Small intestine (tissue), 4 donors: ENCODE measurements around the gene KRTAP4-11. TPM values are rescaled to one million over a fixed set of nuclear protein-coding genes. Genes with fewer than 3 reads are reported as not detected.

Experiments used
- polyA plus RNA-seq, 4 donors: library from polyadenylated mRNA; stranded (reverse) in 3 of 4; unstranded in 1 of 4; fragments of 200-250 nt in 3 of 4; fragments of 120-200 nt in 1 of 4; gene quantifications; one replicate each; pipeline versions ENCODE4 v1.2.1 to v1.2.3, GENCODE V29; 2013
- donor health status: healthy with polysubstance abuse.
- donor health status: Bipolar disorder and iron deficiency.
- donor health status: healthy.

The KRTAP4-11 gene
- polyA plus RNA-seq, 4 donors = not detected

Other genes starting within 250 kb of the KRTAP4-11 start
- gene KRT20, start 233.1 kb downstream of the KRTAP4-11 start, polyA plus RNA-seq = 1,000 to 10,000 TPM in 1 of 4 donors, 100 to 1,000 TPM in 2, 10 to 100 TPM in 1; 66.8 to 1,534 (median 545) TPM
- gene KRT23, start 180.7 kb downstream of the KRTAP4-11 start, polyA plus RNA-seq = under 1 TPM in 2 of 4 donors, not detected in 2; 0.66 to 0.82 TPM
- gene KRT39, start 151.4 kb downstream of the KRTAP4-11 start, polyA plus RNA-seq = under 1 TPM in 2 of 4 donors, not detected in 2; 0.03 to 0.04 TPM
- under 1 TPM in 3 of 4 donors, not detected in 1; 0.10 to 0.45 (median 0.12) TPM for gene KRT40, start 134.0 kb downstream of the KRTAP4-11 start, polyA plus RNA-seq
- not detected for gene KRTAP3-3, start 124.2 kb downstream of the KRTAP4-11 start, polyA plus RNA-seq
- gene KRTAP3-2, start 118.5 kb downstream of the KRTAP4-11 start, polyA plus RNA-seq = not detected
- not detected for gene KRTAP3-1, start 109.2 kb downstream of the KRTAP4-11 start, polyA plus RNA-seq
- gene KRTAP1-5, start 91.2 kb downstream of the KRTAP4-11 start, polyA plus RNA-seq = under 1 TPM in 1 of 4 donors, not detected in 3; 0.04 TPM
- gene KRTAP1-4, start 88.2 kb downstream of the KRTAP4-11 start, polyA plus RNA-seq = not detected
- gene KRTAP1-3, start 83.5 kb downstream of the KRTAP4-11 start, polyA plus RNA-seq = not detected
- not detected for gene KRTAP1-1, start 76.9 kb downstream of the KRTAP4-11 start, polyA plus RNA-seq
- not detected for gene KRTAP2-1, start 71.1 kb downstream of the KRTAP4-11 start, polyA plus RNA-seq
- gene KRTAP2-2, start 63.1 kb downstream of the KRTAP4-11 start, polyA plus RNA-seq = not detected
- gene KRTAP2-3, start 58.3 kb downstream of the KRTAP4-11 start, polyA plus RNA-seq = not detected
- gene KRTAP2-4, start 52.5 kb downstream of the KRTAP4-11 start, polyA plus RNA-seq = not detected
- gene KRTAP4-7, start 34.2 kb downstream of the KRTAP4-11 start, polyA plus RNA-seq = not detected
- gene KRTAP4-8, start 20.2 kb downstream of the KRTAP4-11 start, polyA plus RNA-seq = not detected
- gene KRTAP4-16, start 16.2 kb downstream of the KRTAP4-11 start, polyA plus RNA-seq = not detected
- not detected for gene KRTAP4-9, start 13.0 kb downstream of the KRTAP4-11 start, polyA plus RNA-seq
- not detected for gene KRTAP4-12, start 5.8 kb upstream of the KRTAP4-11 start, polyA plus RNA-seq
- gene KRTAP4-6, start 22.2 kb upstream of the KRTAP4-11 start, polyA plus RNA-seq = not detected
- not detected for gene KRTAP4-5, start 31.5 kb upstream of the KRTAP4-11 start, polyA plus RNA-seq
- gene KRTAP4-4, start 42.4 kb upstream of the KRTAP4-11 start, polyA plus RNA-seq = not detected
- gene KRTAP4-3, start 49.8 kb upstream of the KRTAP4-11 start, polyA plus RNA-seq = not detected
- gene KRTAP4-2, start 59.8 kb upstream of the KRTAP4-11 start, polyA plus RNA-seq = not detected
- gene KRTAP4-1, start 66.5 kb upstream of the KRTAP4-11 start, polyA plus RNA-seq = not detected
- not detected for gene KRTAP9-1, start 71.5 kb upstream of the KRTAP4-11 start, polyA plus RNA-seq
- gene KRTAP9-2, start 108.3 kb upstream of the KRTAP4-11 start, polyA plus RNA-seq = not detected
- gene KRTAP9-3, start 114.1 kb upstream of the KRTAP4-11 start, polyA plus RNA-seq = not detected
- gene KRTAP9-8, start 119.6 kb upstream of the KRTAP4-11 start, polyA plus RNA-seq = not detected
- not detected for gene KRTAP9-4, start 131.3 kb upstream of the KRTAP4-11 start, polyA plus RNA-seq
- gene KRTAP9-9, start 137.0 kb upstream of the KRTAP4-11 start, polyA plus RNA-seq = not detected
- not detected for gene KRTAP9-6, start 147.0 kb upstream of the KRTAP4-11 start, polyA plus RNA-seq
- not detected for gene KRTAP9-7, start 157.3 kb upstream of the KRTAP4-11 start, polyA plus RNA-seq
- not detected for gene KRTAP29-1, start 184.5 kb upstream of the KRTAP4-11 start, polyA plus RNA-seq
- gene KRTAP16-1, start 190.9 kb upstream of the KRTAP4-11 start, polyA plus RNA-seq = not detected
- not detected for gene KRTAP17-1, start 197.3 kb upstream of the KRTAP4-11 start, polyA plus RNA-seq
- gene KRT33A, start 232.5 kb upstream of the KRTAP4-11 start, polyA plus RNA-seq = not detected